HG02610 (cell line): ENCODE measurements around the gene PTGER1.
A peak's percentile ranks its signal among the peaks of the same experiment; 100 is the strongest.
"Not testable (repeated sequence)": the region's sequence is repeated elsewhere in the genome, so short reads cannot be mapped to it uniquely, and the experiment has no call there.

Source experiments
- ATAC-seq: cut with Tn5 transposase; IDR thresholded peaks from one replicate; pipeline ENCODE4 v1.9.1; 2021; ENCODE audit warnings: mild to moderate bottlenecking, moderate library complexity; ENCODE audit not compliant: unreplicated experiment

Gene PTGER1, protein sequence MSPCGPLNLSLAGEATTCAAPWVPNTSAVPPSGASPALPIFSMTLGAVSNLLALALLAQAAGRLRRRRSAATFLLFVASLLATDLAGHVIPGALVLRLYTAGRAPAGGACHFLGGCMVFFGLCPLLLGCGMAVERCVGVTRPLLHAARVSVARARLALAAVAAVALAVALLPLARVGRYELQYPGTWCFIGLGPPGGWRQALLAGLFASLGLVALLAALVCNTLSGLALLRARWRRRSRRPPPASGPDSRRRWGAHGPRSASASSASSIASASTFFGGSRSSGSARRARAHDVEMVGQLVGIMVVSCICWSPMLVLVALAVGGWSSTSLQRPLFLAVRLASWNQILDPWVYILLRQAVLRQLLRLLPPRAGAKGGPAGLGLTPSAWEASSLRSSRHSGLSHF

DNA sequence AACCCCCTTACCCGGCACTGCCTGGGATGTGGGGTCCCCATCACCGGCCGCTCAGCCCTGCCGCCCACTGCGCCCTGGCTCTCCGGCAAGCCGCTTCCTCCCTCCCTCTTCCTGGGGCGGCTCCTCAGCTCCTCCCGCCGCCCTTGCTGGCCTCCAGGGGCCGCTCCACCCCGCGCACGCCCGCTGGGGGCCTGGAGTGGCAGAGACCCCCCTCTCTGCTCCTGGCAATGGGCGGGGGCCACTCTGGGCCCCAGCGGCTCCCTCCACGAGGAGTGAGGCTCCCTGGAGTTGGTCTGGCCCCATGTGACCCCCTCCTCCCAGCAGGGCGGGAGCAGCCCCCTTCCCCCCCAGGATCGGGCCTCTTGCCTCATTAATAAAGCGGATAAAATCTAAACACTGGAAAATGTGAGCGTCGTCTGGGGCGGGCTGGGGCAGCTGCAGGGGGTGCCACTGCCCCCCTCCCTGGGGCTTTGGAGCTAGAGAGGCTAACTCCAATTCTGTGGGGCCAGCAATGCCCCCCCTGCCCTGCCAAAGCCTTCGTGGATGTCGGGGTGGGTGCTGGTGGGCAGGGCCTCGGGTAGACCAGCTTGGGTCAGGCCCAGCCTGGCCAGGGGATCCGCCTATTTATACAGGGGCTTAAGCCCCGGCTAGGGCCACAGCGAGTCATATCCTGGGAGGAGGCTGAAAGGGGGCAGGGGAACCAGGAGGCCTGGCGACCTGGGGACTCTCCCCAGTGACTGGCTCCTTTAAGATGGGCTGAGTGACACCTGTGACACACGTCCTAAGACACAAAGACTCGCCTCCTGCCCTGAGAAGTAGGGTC is at the start of gene PTGER1:
PTGER1 (minus strand) TSS at position 104 of the 823 bp plus-strand sequence. CDS start 1,034 bp downstream, outside the sequence.
- ATAC-seq = no peak

DNA sequence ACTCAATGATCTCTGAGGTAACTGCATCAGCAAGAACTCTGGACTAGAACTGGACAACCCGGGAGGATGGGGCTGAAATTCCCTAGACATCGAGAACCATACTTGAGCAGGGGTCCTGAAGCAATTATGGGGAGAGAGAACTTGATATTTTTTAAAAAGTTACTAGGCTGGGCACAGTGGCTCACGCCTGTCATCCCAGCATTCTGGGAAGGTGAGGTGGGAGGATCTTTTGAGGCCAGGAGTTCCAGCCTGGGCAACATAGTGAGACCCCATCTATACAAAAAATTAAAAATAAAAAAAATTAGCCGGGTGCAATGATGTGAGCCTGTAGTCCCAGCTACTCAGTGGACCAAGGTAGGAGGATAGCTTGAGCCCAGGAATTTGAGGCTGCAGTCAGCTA is 45.4 kb upstream of the PTGER1 start:
- ATAC-seq = no peak

DNA sequence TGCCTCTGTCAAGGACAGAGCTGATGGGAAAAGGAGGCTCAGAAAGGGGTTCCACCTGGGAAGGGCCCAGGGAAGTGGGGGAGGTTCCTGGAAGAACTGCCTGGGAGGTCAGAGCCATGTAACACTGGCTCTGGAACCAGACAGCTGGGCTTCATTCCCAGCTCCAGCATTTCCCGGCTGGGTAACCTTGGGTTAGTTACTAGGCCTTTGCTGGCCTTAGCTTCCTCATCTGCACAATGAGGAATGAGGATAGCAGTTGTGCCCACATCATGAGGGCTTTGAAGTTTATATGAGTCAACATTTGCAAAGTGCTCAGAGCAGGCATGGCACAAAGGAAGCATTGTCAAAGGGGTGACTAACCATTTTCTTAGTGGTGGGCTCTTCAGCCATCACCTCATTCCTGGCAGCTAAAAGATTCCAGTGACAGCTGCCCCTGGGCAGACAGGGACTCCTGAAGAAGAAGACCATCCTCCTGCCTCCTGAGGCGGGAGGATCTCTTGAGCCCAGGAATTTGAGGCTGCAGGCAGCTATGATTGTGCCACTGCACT is 44.8 kb upstream of the PTGER1 start:
- no peak for ATAC-seq

DNA sequence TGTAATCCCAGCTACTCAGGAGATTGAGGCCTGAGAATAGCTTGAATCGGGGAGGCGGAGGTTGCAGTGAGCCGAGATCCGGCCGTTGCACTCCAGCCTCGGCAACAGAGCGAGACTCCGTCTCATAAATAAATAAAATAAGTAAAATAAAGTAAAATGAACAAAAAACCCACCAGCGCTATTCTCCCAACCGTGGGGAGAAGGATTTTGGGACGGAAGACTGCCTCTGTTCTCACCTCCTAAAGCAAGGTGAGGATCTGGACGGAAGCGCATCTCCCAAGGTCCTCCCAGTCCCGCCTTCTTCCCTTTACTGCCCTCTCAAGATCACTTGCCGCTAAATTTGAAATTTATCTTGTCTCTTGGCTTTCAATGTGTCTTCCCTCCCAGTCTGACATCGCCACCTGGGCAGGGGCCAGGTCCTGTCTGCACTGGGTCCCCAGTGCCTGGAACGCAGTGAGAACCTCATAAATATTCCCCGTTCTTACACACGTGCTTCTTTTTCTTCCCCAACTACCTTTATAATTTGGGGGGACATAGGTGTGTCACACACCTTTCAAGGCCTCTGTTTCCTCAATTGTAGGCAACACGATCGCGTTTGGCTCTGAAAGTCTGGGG is 44.2 kb upstream of the PTGER1 start:
- no peak for ATAC-seq

DNA sequence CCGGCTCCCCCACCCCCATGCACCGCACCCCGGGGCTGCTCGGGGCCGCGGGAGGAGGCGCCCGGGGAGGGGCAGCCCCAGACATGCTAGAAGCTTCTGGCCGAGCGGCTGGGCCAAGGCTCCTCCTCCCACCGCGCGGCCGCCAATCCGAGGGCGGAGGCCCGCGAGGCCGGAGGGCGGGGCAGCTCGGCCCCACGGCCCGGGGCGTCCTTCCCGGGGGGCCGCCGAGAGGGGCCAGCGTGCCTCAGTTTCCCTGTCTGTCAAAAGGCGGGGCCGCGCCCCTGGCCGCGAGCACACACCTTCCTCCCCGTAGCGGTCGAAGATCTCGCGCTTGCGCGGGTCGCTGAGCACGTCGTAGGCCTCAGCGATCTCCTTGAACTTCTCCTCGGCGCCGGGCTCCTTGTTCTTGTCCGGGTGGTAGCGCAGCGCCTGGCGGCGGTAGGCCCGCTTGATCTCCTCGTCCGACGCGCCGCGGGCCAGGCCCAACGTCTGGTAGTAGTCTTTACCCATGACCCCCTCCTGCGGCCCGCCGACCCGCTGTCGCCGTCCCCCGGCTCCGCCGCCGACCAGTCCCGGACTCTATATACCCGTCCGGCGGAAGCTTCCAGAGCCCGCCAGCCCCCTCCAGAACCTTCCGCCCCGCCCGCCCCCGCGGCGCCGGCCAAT is 42.8 kb upstream of the PTGER1 start, which contains the start of gene DNAJB1:
DNAJB1 (minus strand) TSS at position 558 of the 666 bp plus-strand sequence; CDS start at position 510, 48 bp downstream.
- peak; percentile 51 for ATAC-seq

DNA sequence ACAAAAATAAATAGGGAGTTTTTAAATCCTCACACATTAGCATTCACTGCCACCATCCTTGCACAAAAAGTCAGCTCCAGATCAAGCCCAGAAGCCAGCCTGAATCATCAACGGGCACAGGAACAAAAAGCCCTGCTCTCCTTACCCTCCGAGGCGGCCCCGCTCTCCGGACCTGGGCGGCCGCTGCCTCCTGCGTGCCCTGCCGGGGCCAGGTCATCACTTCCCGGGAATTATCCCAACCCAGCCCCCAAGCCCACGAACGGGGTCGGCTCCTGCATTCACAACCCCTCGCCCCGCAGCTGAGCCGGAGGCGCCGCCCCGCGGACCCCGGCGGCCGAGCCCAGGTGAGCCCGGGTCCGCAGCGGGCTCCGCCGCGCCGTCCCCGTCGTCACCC is 42.3 kb upstream of the PTGER1 start:
- ATAC-seq = no peak

DNA sequence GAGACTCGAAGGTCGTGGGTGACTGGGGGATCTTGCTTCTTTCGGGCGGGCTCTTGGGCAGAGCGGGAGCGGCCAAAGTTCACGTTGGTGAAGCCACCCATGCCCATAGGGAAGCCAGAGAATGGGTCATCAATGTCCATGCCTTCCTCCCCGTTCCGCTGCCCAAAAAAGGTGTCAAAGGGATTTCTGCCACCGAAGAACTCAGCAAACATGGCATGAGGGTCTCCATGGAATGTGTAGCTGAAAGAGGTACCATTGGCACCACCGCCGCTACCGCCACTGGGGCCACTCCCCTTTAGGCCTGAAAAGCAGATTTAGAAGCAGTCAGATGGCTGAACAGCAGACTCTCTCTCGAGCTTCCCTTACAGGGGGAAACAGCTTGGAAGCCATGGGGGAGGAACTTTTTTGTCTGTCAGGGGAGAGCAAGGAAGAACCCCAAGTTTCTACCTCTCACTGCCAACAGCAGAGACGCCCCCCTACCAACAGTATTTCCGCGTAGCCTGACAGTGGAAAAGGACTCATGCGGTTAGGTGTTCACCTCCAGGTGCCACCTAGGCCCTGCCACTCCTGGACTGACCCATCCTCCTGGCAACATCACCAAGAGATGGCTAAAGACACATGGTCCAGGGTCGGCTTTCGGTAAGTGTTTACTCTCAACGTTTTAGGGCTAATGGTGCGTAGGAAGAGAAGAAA is 41.7 kb upstream of the PTGER1 start:
- no peak for ATAC-seq

DNA sequence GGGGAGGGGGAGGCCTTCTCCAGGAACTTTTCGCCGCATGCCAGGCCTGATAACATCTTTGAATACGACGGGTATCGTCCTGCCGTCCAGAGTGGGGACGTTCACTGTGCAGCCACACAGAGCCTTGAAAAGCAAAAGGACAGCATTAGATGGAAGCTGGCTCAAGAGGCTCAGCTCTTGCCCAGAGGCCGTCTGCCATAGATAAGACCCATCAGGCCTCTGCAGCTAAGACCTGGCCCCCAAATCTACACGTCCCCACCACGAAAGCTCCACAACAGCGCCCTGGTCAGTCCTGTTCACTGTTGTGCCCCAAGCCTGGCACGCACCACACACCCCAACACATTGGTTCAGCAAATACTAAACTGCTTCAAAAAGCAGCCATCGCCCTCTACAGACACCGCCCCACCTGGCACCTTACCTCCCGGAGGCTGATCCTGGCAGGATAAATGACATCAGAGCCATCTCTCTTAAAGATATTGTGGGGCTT is 40.9 kb upstream of the PTGER1 start:
- ATAC-seq = no peak

DNA sequence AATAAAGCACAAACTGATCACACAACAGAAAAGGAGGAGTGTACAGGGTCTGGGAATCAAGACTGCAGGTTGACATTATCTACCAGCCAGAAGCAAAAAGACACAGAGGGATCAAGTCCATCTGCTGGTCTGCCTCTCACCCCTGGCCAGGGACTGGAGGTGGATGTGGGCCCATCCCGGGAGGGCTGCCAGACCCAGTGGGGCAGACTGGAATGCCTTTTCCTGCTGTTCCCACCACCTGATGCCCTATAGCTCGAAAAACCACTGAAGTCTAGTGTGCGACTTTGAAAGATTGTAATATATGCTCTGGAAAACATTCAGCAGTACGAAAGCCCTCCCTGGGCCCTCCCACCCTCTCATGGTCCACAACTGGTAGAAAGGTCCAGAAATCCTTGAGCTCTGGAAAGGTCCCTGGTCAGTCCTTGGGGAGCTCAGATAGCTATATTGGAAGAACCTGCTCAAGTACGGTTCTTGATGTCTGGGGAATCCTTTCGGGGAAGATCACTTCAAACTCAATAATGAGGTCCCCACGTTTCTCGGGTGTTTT is 40.4 kb upstream of the PTGER1 start:
- no peak for ATAC-seq

DNA sequence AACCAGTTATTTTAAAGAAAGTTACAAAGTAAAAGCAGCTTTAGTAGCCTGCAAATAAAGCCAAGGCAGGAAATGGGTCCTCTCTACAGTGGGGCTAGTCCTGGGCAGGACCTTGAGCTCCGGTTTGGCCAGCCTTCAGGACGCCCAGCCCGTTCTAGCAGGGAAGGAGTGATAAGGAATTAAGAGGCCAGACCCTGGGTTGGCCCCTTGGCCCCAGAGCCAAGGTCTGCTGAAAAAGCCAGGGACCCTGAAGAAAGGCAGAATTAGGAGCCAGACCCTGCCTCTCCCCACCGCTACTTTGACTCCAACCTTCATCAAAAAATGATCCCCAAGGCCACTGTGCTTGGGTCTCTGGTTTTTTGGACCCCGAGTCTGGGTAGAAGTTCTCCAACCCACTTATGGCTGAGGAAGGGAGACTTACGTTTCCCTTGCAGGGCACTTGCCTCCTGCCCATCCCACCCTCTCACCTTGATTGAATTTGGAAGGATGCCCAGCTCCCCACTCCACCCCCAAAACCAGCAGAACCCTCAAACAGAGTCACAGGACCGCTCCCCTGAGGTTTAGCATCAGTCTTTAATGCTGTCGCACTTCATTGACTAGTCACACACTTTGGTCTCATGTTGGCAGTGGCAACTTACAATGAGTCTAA is 39.2 kb upstream of the PTGER1 start:
- ATAC-seq = no peak

DNA sequence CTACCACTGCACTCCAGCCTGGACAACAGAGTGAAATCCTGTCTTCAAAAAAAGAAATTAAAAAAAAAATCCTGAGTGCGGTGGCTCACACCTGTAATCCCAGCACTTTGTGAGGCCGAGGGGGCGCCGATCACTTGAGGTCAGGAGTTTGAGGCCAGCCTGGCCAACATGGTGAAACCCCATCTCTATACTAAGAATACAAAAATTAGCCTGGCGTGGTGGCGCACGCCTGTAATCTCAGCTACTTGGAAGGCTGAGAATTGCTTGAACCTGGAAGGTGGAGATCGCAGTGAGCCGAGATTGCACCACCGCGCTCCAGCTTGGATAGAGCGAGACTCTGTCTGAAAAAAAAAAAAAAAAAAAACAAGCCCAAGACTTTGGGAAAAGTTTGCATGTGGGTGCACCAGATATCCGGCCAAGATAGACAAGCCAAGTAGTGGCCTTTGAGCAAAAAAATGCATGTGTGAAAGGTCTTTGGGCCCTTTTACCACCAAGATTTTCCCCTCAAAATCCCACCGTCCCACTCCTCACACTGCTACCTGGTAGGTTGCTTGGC is 37.3 kb upstream of the PTGER1 start:
- no peak for ATAC-seq

DNA sequence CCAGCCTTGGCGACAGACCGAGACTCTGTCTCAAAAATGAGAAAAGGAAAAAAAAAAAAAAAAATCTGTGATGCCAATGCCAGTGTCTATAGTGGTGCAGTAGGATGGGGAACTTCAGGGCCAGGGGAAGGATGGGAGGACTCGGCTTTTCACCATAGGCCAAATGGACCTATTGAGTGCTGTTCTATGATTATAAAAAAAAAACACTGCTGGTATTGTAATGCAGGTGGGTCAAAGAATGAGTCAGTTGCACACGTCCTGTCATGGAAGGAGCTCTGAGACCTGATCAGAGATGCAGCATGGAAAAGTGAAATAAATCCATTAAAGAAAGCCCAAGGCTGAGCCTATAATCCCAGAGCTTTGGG is 36.1 kb upstream of the PTGER1 start:
- ATAC-seq = no peak

DNA sequence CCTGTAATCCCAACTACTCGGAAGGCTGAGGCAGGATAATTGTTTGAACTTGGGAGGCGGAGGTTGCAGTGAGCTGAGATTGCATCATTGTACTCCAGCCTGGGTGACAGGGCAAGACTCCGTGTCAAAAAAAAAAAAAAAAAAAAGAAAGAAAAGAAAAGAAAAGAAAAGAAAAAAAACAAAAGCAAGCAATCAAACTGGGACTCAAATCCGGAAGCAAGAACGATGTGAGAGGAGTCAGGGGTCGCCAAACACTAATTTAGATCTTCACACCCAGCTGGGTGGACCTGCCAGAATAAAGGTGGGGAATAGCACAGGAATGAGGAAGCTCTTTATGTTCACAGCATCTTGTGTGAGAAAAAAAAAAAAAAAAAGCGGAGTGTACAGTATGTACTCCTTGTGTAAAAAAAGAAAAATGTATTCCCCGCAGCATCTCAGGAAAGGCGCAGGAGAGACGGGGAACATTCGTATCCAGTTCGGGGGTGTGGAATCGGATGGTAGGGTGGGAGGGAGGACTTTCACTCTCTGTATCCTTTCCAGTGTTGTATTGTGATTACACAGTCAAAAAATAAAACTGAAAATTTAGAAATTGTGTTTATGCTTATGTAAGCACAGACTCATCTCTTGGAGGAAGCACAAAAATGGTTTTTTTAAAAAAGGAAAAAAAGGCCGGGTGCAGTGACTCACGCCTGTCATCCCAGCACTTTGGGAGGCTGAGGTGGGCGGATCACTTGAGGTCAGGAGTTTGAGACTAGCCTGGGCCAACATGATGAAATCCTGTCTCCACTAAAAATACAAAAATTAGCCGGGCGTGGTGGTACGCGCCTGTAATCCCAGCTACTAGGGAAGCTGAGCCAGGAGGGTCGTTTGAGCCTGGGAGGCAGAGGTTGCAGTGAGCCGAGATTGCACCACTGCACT is 35.4 kb upstream of the PTGER1 start:
- ATAC-seq = no peak

DNA sequence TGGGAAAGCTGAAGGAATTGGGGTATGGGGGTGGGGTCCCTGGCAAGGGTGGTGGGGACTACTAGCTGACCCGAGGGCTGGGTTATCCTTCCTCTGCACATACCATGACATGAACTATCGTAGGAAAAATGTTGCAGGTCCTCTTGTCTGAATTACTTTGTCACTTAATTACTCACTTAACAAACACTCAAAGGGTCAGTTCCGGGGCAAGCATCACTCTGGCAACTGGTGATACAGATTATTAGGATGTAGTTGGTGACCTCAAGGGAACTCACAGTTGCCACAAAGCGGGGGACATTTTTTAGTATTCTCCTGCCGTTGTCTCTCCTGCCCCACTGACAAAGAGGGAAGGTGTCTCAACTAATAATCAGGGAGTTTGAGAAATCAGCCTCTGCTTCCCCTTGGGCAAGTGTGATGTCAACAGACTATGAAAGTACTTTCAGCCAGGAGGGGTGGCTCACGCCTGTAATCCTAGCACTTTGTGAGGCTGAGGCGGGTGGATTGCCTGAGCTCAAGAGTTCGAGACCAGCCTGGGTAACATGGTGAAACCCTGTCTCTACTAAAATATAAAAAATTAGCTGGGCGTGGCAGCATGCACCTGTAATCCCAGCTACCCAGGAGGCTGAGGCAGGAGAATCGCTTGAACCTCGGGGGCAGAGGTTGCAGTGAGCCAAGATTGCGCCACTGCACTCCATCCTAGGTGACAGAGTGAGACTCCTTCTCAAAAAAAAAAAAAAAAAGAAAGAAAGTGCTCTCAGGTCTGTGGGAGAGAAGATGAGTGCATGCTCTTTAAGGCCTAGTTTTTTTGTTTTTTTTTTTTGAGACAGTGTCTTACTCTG is 32.8 kb upstream of the PTGER1 start:
- no peak for ATAC-seq

DNA sequence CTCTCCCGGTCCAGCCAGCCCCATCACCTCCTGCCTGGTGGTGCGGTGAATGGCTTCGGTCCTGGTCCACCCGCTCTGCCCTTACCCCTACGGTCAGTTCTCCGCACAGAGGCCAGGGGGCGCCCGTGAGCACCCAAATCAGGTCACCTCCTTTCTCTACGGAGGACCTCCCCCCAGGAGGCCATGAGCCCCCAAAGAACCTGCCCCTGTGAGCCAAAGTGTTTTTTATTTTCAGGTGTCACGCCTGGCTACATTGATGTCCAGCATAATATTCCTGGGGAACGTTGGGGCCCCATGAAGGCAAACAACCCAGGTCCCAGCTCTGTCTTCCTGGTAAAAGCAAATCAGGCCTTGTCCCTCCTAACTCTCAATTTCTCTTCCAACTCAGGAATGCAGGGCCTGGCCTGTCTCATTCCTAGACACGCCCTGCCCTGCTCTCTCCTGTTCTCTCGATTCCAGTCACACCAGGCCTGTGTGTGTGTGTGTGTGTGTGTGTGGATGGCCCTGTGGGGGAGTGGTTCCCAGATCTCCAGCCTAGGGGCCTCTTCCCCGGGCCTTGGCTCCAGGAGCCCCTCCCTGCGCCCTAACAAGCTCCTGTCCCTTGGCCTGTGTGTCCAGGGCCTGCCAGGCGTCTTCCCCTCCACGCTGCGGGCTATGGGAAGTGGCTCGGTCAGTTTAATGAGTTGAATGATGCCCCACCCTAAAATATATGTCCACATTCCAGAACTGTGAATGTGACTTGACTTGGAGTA is 30.5 kb upstream of the PTGER1 start:
- no peak for ATAC-seq

DNA sequence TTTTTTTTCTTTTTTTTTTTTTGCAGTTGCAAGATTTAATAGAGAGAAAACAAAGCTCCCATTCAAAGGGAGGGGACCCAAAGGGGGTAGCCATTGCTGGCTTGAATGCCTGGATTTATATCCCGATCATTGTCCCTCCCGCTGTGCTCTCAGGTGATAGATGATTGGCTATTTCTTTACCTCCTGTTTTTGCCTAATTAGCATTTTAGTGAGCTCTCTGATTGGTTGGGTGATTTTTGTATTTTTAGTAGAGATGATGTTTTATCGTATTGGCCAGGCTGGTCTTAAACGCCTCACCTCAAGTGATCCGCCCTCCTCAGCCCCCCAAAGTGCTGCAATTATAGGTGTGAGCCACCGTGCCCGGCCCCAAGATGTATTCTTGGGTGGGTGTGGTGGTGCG is 29.4 kb upstream of the PTGER1 start:
- not testable (repeated sequence) for ATAC-seq
